Neural cell (in vitro differentiated cells): ENCODE results near the gene CFAP299. TPM values are rescaled to one million over a fixed set of nuclear protein-coding genes. Genes with fewer than 3 reads are reported as not detected.

Experiments
- H2AFZ ChIP-seq: fragments of 200-600, 300-800 bp; sonication (generic), shearing (Covaris generic); 2 replicates; pipeline ENCODE4 v1.6.0; 2014; ENCODE audit warnings: low read depth, mild to moderate bottlenecking, antibody characterized with exemption, low read length, moderate library complexity
- H3F3A ChIP-seq: fragments of 200-600 bp; shearing (Covaris generic); 2 replicates; pipeline ENCODE4 v1.6.1; 2016; ENCODE audit warnings: mild to moderate bottlenecking, moderate library complexity, mixed read lengths, antibody characterized with exemption, low read length; ENCODE audit not compliant: insufficient read depth, poor library complexity, severe bottlenecking
- H3K27ac ChIP-seq: fragments of 200-600, 300-800 bp; sonication (generic), shearing (Covaris generic); 2 replicates; pipeline ENCODE4 v1.5.1; 2014; ENCODE audit warnings: mild to moderate bottlenecking, low read length, moderate library complexity
- H3K27me3 ChIP-seq: fragments of 300-800, 200-600 bp; sonication (generic), shearing (Covaris generic); 2 replicates; pipeline ENCODE4 v1.6.0; 2014; ENCODE audit warnings: mild to moderate bottlenecking, low read depth, low read length, moderate library complexity; ENCODE audit not compliant: insufficient read depth
- H3K36me3 ChIP-seq: fragments of 300-800, 200-600 bp; sonication (generic), shearing (Covaris generic); 2 replicates; pipeline ENCODE4 v1.5.1; 2014; ENCODE audit warnings: mild to moderate bottlenecking, antibody characterized with exemption, low read length, moderate library complexity; ENCODE audit not compliant: insufficient read depth
- H3K4me2 ChIP-seq: fragments of 300-800, 200-600 bp; sonication (generic), shearing (Covaris generic); 2 replicates; pipeline ENCODE4 v1.6.0; 2014; ENCODE audit warnings: mild to moderate bottlenecking, low read length
- H3K4me3 ChIP-seq: fragments of 300-800, 200-600 bp; sonication (generic), shearing (Covaris generic); 2 replicates; pipeline ENCODE4 v1.5.1; 2014; ENCODE audit warnings: mild to moderate bottlenecking, low read length, moderate library complexity
- H3K79me2 ChIP-seq: fragments of 200-600 bp; shearing (Covaris generic); replicated peaks from 2 replicates; pipeline ENCODE4 v1.6.0; 2014; ENCODE audit warnings: mild to moderate bottlenecking, low read length, moderate library complexity; ENCODE audit not compliant: insufficient read depth
- H3K9ac ChIP-seq: fragments of 300-800, 200-600 bp; sonication (generic), shearing (Covaris generic); 2 replicates; pipeline ENCODE4 v1.6.1; 2016; ENCODE audit warnings: mild to moderate bottlenecking, low read length, mixed read lengths
- H3K9me2 ChIP-seq: fragments of 200-600 bp; shearing (Covaris generic); 2 replicates; pipeline ENCODE4 v1.6.1; 2016; ENCODE audit warnings: mild to moderate bottlenecking, low read length, mixed read lengths; ENCODE audit not compliant: insufficient read depth
- H3K9me3 ChIP-seq: fragments of 200-600, 300-800 bp; sonication (generic), shearing (Covaris generic); 2 replicates; pipeline ENCODE4 v1.6.1; 2016; ENCODE audit warnings: mild to moderate bottlenecking, mixed run types, low read length, moderate library complexity, mixed read lengths
- H4K20me1 ChIP-seq: fragments of 200-600 bp; shearing (Covaris generic); 2 replicates; pipeline ENCODE4 v1.6.1; 2016; ENCODE audit warnings: mild to moderate bottlenecking, mixed run types; ENCODE audit not compliant: insufficient read depth
- CTCF ChIP-seq: fragments of 450-650 bp; IDR thresholded peaks from 2 replicates; pipeline ENCODE4 v1.5.1; 2014; ENCODE audit warnings: antibody characterized with exemption, mild to moderate bottlenecking, moderate library complexity; ENCODE audit not compliant: poor library complexity, severe bottlenecking
- EP300 ChIP-seq: fragments of 450-650 bp; conservative IDR thresholded peaks from 2 replicates; pipeline ENCODE4 v1.6.1; 2014; ENCODE audit warnings: antibody characterized with exemption, mild to moderate bottlenecking, moderate library complexity; ENCODE audit not compliant: poor library complexity, severe bottlenecking
- EZH2 ChIP-seq: fragments of 200-600, 300-800 bp; shearing (Covaris generic), sonication (generic); IDR thresholded peaks from 2 replicates; pipeline ENCODE4 v1.6.1; 2014; ENCODE audit warnings: antibody characterized with exemption, low read length, borderline replicate concordance, mild to moderate bottlenecking; ENCODE audit not compliant: insufficient read depth, poor library complexity, severe bottlenecking
- MXI1 ChIP-seq: fragments of 450-650 bp; conservative IDR thresholded peaks from 2 replicates; pipeline ENCODE4 v1.6.1; 2014; ENCODE audit warnings: antibody characterized with exemption, mild to moderate bottlenecking; ENCODE audit not compliant: poor library complexity, severe bottlenecking
- POLR2AphosphoS5 ChIP-seq: IDR thresholded peaks from 2 replicates; pipeline ENCODE4 v1.6.1; 2012
- RAD21 ChIP-seq: fragments of 450-650 bp; conservative IDR thresholded peaks from 2 replicates; pipeline ENCODE4 v1.6.1; 2014; ENCODE audit warnings: antibody characterized with exemption, mild to moderate bottlenecking, moderate library complexity
- REST ChIP-seq: IDR thresholded peaks from 2 replicates; pipeline ENCODE4 v1.6.1; 2012; ENCODE audit warnings: borderline replicate concordance
- SMC3 ChIP-seq: fragments of 450-650 bp; conservative IDR thresholded peaks from 2 replicates; pipeline ENCODE4 v1.6.1; 2014; ENCODE audit warnings: antibody characterized with exemption, mild to moderate bottlenecking, moderate library complexity; ENCODE audit not compliant: poor library complexity
- TAF1 ChIP-seq: IDR thresholded peaks from 2 replicates; pipeline ENCODE4 v1.6.1; 2012; ENCODE audit warnings: low read depth
- polyA plus RNA-seq: library from polyadenylated mRNA; depleted of rRNA; stranded (reverse); fragments of >200 nt; gene quantifications from 2 replicates; pipeline ENCODE4 v1.2.3, GENCODE V29; 2014

Gene CFAP299
- polyA plus RNA-seq, 1 donor from 2014 or later: not detected

- no peak for TF ChIP-seq RAD21
- peak; percentile 91 for TF ChIP-seq EP300
- peak; percentile 55 for TF ChIP-seq POLR2AphosphoS5
- H3F3A ChIP-seq: no peaks in the 10 kb centered on the region
- no peak overlapping the region for H3K27ac ChIP-seq
- no peak overlapping the region for H3K9ac ChIP-seq
- H4K20me1 ChIP-seq: no peaks in the 10 kb centered on the region
- no peaks in the 10 kb centered on the region for H3K36me3 ChIP-seq
- no peaks in the 10 kb centered on the region for H3K9me2 ChIP-seq
- H3K79me2 ChIP-seq: no peaks in the 10 kb centered on the region
- H2AFZ ChIP-seq: no peak overlapping the region
- H3K9me3 ChIP-seq: no peaks in the 10 kb centered on the region
- H3K4me2 ChIP-seq: no peak overlapping the region
- H3K4me3 ChIP-seq: no peak overlapping the region
- H3K27me3 ChIP-seq: no peaks in the 10 kb centered on the region
These were observed 575.9 kb downstream of the CFAP299 start for GRCh38 chr4:80911458-80911857.

- H3K9me3 ChIP-seq: no peaks in the 10 kb centered on the region
- no peak overlapping the region for H3K4me3 ChIP-seq
- no peaks in the 10 kb centered on the region for H3K79me2 ChIP-seq
- H3K36me3 ChIP-seq: no peaks in the 10 kb centered on the region
- H3F3A ChIP-seq: no peaks in the 10 kb centered on the region
- H3K9ac ChIP-seq: no peak overlapping the region
- H2AFZ ChIP-seq: no peak overlapping the region
- no peak for TF ChIP-seq EZH2
- TF ChIP-seq EP300: no peak
- no peak for TF ChIP-seq REST
- no peak for TF ChIP-seq SMC3
- no peak for TF ChIP-seq MXI1
- TF ChIP-seq CTCF: no peak
- no peak for TF ChIP-seq TAF1
- no peak for TF ChIP-seq POLR2AphosphoS5
- no peak for TF ChIP-seq RAD21
- no peaks in the 10 kb centered on the region for H3K9me2 ChIP-seq
- H3K27ac ChIP-seq: no peak overlapping the region
- H3K4me2 ChIP-seq: no peak overlapping the region
- H4K20me1 ChIP-seq: no peaks in the 10 kb centered on the region
- H3K27me3 ChIP-seq: no peaks in the 10 kb centered on the region
These were observed 576.8 kb downstream of the CFAP299 start for GRCh38 chr4:80912350-80912749.

GRCh38 chr4:80913381-80913780, 577.9 kb downstream of the CFAP299 start:
- Histone ChIP-seq H3K4me2 (no peak overlapping the region), H2AFZ (no peak overlapping the region), H3K79me2 (no peaks in the 10 kb centered on the region), H3K4me3 (no peak overlapping the region), H3K9ac (no peak overlapping the region), H3K36me3 (no peaks in the 10 kb centered on the region), H3F3A (no peaks in the 10 kb centered on the region), H3K9me2 (no peaks in the 10 kb centered on the region), H3K9me3 (no peaks in the 10 kb centered on the region), H3K27ac (no peak overlapping the region), H3K27me3 (no peaks in the 10 kb centered on the region), H4K20me1 (no peaks in the 10 kb centered on the region)
- TF ChIP-seq REST (no peak), RAD21 (no peak), TAF1 (no peak), MXI1 (no peak), CTCF (no peak), EP300 (no peak), SMC3 (no peak), POLR2AphosphoS5 (no peak), EZH2 (no peak)
